ENCODE results near the gene HRH2. TPM values are rescaled to one million over a fixed set of nuclear protein-coding genes. Genes with fewer than 3 reads are reported as not detected.

The HRH2 gene
- total RNA-seq, 2 experiments from 2014 or later = 2.9 to 3.4 TPM

GRCh38 chr5:175738126-175738525 is 80.3 kb downstream of the HRH2 start:
- no peak overlapping the region for H3K4me3 ChIP-seq (ENCODE audit: low read length)
- H3K27ac ChIP-seq (ENCODE audit: low read depth in 1 of 2, low read length in 2 of 2) = no peak overlapping the region
- DNase-seq (no peak), ATAC-seq (ENCODE audit: poor library complexity) (no peak)
- Mint-ChIP-seq H3K9me3 (no peaks in the 10 kb centered on the region), H3K27ac (no peak overlapping the region), H3K27me3 (peaks cover 75% of the 10 kb centered on the region), H3K36me3 (ENCODE audit: low read depth) (no peaks in the 10 kb centered on the region), H3K4me3 (no peak overlapping the region), H3K4me1 (ENCODE audit: low read depth) (no peaks in the 10 kb centered on the region)
- H3K36me3 ChIP-seq (ENCODE audit: insufficient read depth, low read length) = no peaks in the 10 kb centered on the region
- no peaks in the 10 kb centered on the region for H3K4me1 ChIP-seq (ENCODE audit: insufficient read depth, low read length)
- TF ChIP-seq, protein P1, sequence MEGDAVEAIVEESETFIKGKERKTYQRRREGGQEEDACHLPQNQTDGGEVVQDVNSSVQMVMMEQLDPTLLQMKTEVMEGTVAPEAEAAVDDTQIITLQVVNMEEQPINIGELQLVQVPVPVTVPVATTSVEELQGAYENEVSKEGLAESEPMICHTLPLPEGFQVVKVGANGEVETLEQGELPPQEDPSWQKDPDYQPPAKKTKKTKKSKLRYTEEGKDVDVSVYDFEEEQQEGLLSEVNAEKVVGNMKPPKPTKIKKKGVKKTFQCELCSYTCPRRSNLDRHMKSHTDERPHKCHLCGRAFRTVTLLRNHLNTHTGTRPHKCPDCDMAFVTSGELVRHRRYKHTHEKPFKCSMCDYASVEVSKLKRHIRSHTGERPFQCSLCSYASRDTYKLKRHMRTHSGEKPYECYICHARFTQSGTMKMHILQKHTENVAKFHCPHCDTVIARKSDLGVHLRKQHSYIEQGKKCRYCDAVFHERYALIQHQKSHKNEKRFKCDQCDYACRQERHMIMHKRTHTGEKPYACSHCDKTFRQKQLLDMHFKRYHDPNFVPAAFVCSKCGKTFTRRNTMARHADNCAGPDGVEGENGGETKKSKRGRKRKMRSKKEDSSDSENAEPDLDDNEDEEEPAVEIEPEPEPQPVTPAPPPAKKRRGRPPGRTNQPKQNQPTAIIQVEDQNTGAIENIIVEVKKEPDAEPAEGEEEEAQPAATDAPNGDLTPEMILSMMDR (IDR thresholded peaks at IDR 0.05) = no peak
- peaks cover 5 to 27% of the 10 kb centered on the region in 2 experiments for H3K27me3 ChIP-seq (ENCODE audit: control insufficient read depth in 1 of 2, insufficient read depth in 2 of 2, low read length in 2 of 2)
- ChIA-PET CTCF (no interaction called here), POLR2A (interaction anchor here (0.6 kb wide), 1 partner anchor 8 kb away, joined by 3 read pairs; no protein-coding TSS in a partner anchor)
- intact Hi-C loops (cut with DNase I, micrococcal nuclease) = no loop called here
- peaks cover 0 to 13% of the 10 kb centered on the region in 2 experiments for H3K9me3 ChIP-seq (ENCODE audit: control insufficient read depth in 1 of 2, insufficient read depth in 1 of 2, low read length in 2 of 2)

GRCh38 chr5:175738602-175739133 is 80.8 kb downstream of the HRH2 start:
- H3K27me3 Mint-ChIP-seq = peaks cover 78% of the 10 kb centered on the region
- H3K4me3 ChIP-seq (ENCODE audit: low read length) = no peak overlapping the region

DNA sequence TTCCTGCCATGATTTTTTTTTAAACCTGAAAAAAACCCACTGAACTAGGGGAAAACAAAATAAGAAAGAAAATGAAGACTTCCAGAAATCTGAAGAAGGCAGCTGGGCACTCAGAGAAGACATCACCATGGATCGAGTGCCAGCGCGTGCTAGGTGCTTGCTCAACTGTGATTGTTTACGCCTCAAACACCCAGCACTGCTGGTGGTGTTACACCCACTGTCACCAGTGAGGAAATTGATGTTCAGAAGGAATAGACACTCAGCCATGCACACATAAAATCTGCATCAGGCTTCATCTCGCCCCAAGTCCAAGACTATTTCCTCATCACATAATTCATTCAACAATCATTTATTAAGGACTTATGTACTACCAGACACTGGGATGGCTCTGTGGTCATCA is 82.1 kb downstream of the HRH2 start:
- Histone ChIP-seq H3K36me3 (ENCODE audit: insufficient read depth, low read length) (no peaks in the 10 kb centered on the region), H3K27ac (ENCODE audit: low read depth in 1 of 2, low read length in 2 of 2) (no peak overlapping the region), H3K27me3 (ENCODE audit: control insufficient read depth in 1 of 2, insufficient read depth in 2 of 2, low read length in 2 of 2) (peaks cover 5 to 27% of the 10 kb centered on the region in 2 experiments), H3K4me3 (ENCODE audit: low read length) (no peak overlapping the region), H3K9me3 (ENCODE audit: control insufficient read depth in 1 of 2, insufficient read depth in 1 of 2, low read length in 2 of 2) (peaks cover 0 to 4% of the 10 kb centered on the region in 2 experiments), H3K4me1 (ENCODE audit: insufficient read depth, low read length) (no peaks in the 10 kb centered on the region)
- intact Hi-C loops (cut with DNase I, micrococcal nuclease) = no loop called here
- Mint-ChIP-seq H3K27me3 (peaks cover 81% of the 10 kb centered on the region), H3K27ac (no peak overlapping the region), H3K36me3 (ENCODE audit: low read depth) (no peaks in the 10 kb centered on the region), H3K9me3 (no peaks in the 10 kb centered on the region), H3K4me1 (ENCODE audit: low read depth) (no peaks in the 10 kb centered on the region), H3K4me3 (no peak overlapping the region)
- no peak for ATAC-seq (ENCODE audit: poor library complexity)
- TF ChIP-seq, protein P1 (IDR thresholded peaks at IDR 0.05) = no peak
- POLR2A ChIA-PET = no interaction called here
- CTCF ChIA-PET = interaction anchor here (2.5 kb wide), 1 partner anchor 10 kb away, joined by 7 read pairs; no protein-coding TSS in a partner anchor
- no peak for DNase-seq

More at GRCh38 chr5:175738602-175739133, 80.8 kb downstream of the HRH2 start:
- intact Hi-C loops (cut with DNase I, micrococcal nuclease) = no loop called here
- Histone ChIP-seq H3K27me3 (ENCODE audit: control insufficient read depth in 1 of 2, insufficient read depth in 2 of 2, low read length in 2 of 2) (peaks cover 4 to 27% of the 10 kb centered on the region in 2 experiments), H3K27ac (ENCODE audit: low read depth in 1 of 2, low read length in 2 of 2) (no peak overlapping the region), H3K36me3 (ENCODE audit: insufficient read depth, low read length) (no peaks in the 10 kb centered on the region), H3K9me3 (ENCODE audit: control insufficient read depth in 1 of 2, insufficient read depth in 1 of 2, low read length in 2 of 2) (peaks cover 0 to 7% of the 10 kb centered on the region in 2 experiments), H3K4me1 (ENCODE audit: insufficient read depth, low read length) (no peaks in the 10 kb centered on the region)
- TF ChIP-seq, protein P1 (IDR thresholded peaks at IDR 0.05) = no peak
- DNase-seq (no peak), ATAC-seq (ENCODE audit: poor library complexity) (no peak)
- Mint-ChIP-seq H3K27ac (no peak overlapping the region), H3K9me3 (no peaks in the 10 kb centered on the region), H3K36me3 (ENCODE audit: low read depth) (no peaks in the 10 kb centered on the region), H3K4me1 (ENCODE audit: low read depth) (no peaks in the 10 kb centered on the region), H3K4me3 (no peak overlapping the region)
- POLR2A ChIA-PET = interaction anchor here (0.6 kb wide), 1 partner anchor 9 kb away, joined by 3 read pairs; no protein-coding TSS in a partner anchor
- CTCF ChIA-PET = interaction anchor here (2.5 kb wide), 1 partner anchor 9 kb away, joined by 7 read pairs; no protein-coding TSS in a partner anchor
